GM10266 (cell line): ENCODE data around the gene UBE2E3.

Experiments
- DNase-seq: peaks from one replicate; pipeline ENCODE4 v3.0.0; 2012; ENCODE audit errors: extremely low spot score
- CTCF ChIP-seq: IDR thresholded peaks from 2 replicates; pipeline ENCODE4 v1.5.1; 2012; ENCODE audit warnings: mild to moderate bottlenecking, low read depth; ENCODE audit not compliant: control insufficient read depth, insufficient read depth; ENCODE audit errors: missing control alignments

The UBE2E3 gene

GRCh38 chr2:180959787-180960186 is 20.6 kb upstream of the UBE2E3 start:
- no peak for DNase-seq
- TF ChIP-seq CTCF = no peak

GRCh38 chr2:180960982-180961381 is 19.4 kb upstream of the UBE2E3 start:
- no peak for DNase-seq
- no peak for TF ChIP-seq CTCF

GRCh38 chr2:180962727-180963314 is 17.6 kb upstream of the UBE2E3 start:
- DNase-seq = no peak
- TF ChIP-seq CTCF = no peak

- TF ChIP-seq CTCF = no peak
Observed at GRCh38 chr2:180966378-180966777, 14.0 kb upstream of the UBE2E3 start.

GRCh38 chr2:180969124-180969523 is 11.3 kb upstream of the UBE2E3 start:
- DNase-seq = no peak
- no peak for TF ChIP-seq CTCF

More at GRCh38 chr2:180966378-180966777, 14.0 kb upstream of the UBE2E3 start:
- DNase-seq = no peak

GRCh38 chr2:180970016-180970415 is 10.4 kb upstream of the UBE2E3 start:
- no peak for DNase-seq
- TF ChIP-seq CTCF = no peak

GRCh38 chr2:180971811-180972210 is 8.6 kb upstream of the UBE2E3 start:
- TF ChIP-seq CTCF = no peak
- no peak for DNase-seq
